GM12801 (cell line): ENCODE results near the gene COTL1.

ENCODE experiments used
- TF ChIP-seq, protein P1 (sequence below): IDR thresholded peaks from one replicate; pipeline ENCODE4 v1.5.1; 2011; ENCODE audit warnings: control low read depth; ENCODE audit not compliant: insufficient read length; ENCODE audit errors: extremely low read depth

The COTL1 gene

DNA sequence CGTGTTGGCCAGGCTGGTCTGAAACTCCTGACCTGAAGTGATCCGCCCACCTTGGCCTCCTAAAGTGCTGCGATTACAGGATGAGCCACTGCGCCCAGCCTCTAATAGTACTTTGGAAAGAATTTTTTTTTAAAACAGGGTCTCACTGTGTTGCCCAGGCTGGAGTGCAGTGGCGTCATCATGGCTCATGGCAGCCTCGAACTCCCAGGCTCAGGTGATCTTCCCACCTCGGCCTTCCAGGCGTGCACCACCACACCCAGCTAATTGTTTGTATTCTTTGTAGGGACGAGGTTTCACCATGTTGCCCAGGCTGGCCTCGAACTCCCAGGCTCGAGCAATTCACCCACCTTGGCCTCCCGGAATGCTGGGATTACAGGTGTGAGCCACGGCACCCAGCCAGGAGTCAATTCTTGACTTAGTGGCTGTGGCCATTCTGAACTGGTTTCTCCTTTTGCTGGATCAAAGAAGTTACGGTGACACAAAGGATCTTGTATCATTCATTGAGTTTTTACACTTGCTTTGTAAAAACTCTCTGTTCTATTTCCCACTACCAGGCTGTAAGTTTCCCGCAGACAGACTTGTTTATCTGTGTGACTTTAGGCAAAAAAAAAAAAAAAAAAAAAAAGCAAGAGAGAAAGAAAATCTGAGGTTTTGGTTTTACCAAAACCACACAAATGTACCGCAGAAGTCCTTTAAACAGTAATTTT lies 12.7 kb upstream of the COTL1 start:
- TF ChIP-seq, protein P1, sequence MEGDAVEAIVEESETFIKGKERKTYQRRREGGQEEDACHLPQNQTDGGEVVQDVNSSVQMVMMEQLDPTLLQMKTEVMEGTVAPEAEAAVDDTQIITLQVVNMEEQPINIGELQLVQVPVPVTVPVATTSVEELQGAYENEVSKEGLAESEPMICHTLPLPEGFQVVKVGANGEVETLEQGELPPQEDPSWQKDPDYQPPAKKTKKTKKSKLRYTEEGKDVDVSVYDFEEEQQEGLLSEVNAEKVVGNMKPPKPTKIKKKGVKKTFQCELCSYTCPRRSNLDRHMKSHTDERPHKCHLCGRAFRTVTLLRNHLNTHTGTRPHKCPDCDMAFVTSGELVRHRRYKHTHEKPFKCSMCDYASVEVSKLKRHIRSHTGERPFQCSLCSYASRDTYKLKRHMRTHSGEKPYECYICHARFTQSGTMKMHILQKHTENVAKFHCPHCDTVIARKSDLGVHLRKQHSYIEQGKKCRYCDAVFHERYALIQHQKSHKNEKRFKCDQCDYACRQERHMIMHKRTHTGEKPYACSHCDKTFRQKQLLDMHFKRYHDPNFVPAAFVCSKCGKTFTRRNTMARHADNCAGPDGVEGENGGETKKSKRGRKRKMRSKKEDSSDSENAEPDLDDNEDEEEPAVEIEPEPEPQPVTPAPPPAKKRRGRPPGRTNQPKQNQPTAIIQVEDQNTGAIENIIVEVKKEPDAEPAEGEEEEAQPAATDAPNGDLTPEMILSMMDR = no peak

DNA sequence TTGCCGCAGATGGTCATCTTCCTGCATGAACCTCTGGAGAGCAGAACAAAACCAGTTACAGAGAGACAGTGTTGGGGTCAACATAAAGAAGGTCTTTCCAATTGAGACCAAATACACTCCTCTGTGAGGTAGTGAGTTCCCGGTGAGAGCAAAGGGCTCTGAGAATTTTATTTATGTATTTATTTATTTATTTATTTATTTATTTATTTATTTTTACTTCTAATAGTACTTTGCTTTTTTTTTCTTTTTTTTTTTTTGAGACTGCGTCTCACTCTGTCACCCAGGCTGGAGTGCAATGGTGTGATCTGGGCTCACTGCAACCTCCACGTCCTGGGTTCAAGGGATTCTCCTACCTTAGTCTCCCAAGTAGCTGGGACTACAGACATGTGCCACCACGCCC lies 12.1 kb upstream of the COTL1 start:
- TF ChIP-seq, protein P1 = no peak

DNA sequence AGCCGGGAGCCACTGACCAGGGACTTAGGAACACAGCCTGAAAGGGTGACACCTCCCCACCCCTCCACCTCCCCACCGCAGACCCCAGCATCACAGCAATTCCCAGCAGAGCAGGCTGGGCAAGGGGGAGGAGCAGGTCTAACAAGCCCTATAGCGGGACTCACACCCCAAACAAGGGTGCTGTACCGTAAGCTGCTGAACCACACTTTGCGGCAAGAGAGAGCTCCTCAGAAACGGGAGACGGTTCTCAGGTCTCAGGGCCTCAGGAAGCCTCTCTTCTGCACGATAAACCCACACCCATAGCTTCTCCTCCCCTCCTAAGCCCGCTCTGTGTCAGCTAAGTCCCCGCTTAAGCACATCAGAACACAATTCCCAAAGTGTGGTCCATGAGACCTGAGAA lies 11.7 kb upstream of the COTL1 start:
- TF ChIP-seq, protein P1 = no peak

DNA sequence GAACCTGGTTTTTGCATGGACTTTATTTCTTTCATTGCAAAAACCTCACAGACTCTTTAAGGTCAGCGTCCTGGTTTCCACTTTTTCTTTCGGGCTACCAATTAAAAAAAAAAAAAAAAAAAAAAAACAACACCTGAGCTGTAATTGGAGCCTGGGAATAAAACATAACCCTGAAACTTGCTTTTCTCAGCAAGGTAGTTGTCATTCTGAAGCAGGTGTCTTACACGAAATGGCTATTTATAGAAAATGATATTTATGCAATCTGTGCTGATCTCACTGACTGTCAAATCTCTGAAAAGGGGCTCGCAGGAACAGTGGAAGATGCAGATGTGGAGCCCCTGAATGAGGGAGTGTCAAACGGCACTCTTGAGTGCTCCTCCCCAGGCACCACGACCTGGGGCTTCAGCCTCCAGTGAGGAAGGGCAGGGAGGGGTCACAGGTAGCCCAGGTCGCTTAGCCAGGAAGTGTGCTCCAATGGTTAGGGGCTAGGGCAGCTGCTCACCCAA lies 10.4 kb upstream of the COTL1 start:
- TF ChIP-seq, protein P1 = no peak

DNA sequence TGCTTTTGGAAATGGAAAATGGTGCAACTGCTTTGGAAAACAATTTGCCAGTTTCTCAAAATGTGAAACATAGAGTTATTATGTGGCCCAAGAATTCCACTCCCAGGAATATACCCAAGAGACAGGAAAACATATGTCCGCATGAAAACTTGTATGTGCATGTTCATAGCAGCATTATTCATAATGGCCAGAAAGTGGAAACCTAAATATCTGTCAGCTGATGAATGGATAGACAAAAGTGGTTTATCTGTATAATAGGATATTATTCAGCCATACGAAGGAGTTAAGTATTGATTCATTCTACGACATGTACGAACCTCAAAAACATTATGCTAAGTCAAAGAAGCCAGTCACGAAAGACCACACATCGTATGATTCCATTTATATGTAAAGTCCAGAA lies 7.7 kb upstream of the COTL1 start:
- TF ChIP-seq, protein P1 = no peak

DNA sequence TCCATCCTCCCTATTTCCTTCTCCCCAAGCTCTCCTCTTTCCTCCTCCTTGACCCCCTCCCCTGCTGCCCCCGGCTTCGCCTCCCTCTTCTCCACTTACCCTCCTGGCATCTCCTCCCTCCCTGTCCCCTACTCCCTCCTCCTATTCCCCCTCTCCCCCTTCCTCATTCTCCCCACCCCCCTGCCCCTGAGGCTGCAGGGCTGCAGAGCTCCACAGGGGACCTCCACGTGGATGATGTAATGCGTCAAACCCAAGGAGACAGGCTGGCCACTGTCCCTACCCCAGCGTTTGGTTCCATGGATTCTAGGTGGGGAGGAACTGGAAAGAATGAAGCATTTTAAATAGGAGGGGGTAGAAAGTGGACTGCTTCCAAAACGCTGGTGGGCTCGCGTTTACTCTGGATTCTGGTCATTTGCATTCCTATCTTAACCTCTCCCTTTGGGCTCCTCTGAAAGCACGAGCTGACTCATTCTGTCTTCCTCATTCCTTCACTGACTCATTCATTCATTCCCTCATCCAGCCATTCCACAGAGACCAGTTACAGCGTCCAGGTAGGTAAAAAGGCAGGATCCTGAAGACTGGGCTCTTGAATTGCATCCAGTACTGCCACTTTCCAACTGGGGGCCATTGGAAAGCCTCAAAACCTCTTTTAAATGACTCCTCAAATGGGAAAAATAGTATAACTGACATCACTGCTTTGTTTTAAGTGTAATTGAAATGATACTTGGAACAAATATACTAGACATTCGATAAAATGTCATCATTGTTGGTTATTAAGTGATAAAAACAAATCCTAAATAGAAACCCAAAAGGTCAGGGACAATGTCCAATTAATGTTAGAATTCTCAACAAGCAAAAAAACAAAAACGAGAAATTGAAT lies 943 bp upstream of the COTL1 start:
- TF ChIP-seq, protein P1 = no peak

DNA sequence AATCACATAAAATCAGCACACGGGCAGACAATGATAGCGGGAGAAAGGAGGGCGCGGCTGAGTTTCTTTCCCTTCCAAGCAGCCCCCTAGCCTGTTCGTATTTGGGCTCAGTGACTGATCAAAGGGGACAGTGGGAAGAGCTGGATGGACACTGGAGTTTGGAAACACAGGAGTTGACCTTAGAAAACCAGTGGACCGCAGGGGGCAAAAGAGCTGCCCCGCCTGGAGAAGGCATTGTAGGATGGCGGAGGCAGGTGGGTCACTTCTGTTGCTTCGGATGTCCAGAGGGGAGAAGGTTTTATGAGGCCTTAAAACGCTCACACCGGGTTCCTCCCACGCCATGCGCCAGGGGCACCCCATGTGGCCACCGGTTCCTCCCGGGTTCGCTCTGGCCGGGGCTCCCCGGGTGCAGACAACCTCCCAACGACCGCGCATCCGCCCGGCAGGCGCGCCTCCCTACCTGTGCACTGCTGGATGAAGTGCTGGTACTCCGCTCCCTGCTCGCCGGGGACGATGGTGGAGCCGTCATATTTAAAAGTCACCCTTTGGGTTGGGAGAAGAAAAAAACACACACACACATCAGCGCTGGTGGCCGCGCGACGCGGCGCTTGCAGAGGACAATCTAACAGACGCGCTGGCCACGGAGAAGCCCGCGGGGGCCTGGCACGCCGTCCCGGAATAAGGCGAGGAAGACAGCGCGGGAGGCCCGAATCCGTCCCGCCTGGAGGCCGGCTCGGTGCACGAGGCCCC lies 662 bp downstream of the COTL1 start:
- TF ChIP-seq, protein P1 = no peak
